Common myeloid progenitor, CD34-positive (primary cell): ENCODE data around the gene B4GALT3. TPM values are rescaled to one million over a fixed set of nuclear protein-coding genes. Genes with fewer than 3 reads are reported as not detected.
"Not testable (repeated sequence)": the region's sequence is repeated elsewhere in the genome, so short reads cannot be mapped to it uniquely, and the experiment has no call there.

Experiments
- CTCF ChIA-PET: fragments of 350-600 bp; sonication (Branson Sonifier 250); formaldehyde crosslinking; loops from one replicate; lab custom pipeline; 2021; ENCODE audit warnings: antibody characterized with exemption; lab: Charles Lee
- POLR2A ChIA-PET: fragments of 350-600 bp; sonication (Branson Sonifier 250); formaldehyde crosslinking; loops from one replicate; lab custom pipeline; 2021; ENCODE audit warnings: antibody characterized with exemption; lab: Charles Lee
- DNase-seq, 3 donors: peaks; one replicate each; pipeline versions ENCODE4 v3.0.0 to v3.0.0-alpha.2; 2013
- H3K27ac ChIP-seq, 2 experiments: 1 replicate in 1 of 2; 2 replicates in 1 of 2; pipeline ENCODE4 v1.7.0; 2013; ENCODE audit warnings: inconsistent platforms in 2 of 2, low read length in 2 of 2, mild to moderate bottlenecking in 2 of 2, low read depth in 1 of 2, moderate library complexity in 1 of 2; ENCODE audit not compliant: severe bottlenecking in 2 of 2, insufficient read depth in 1 of 2, poor library complexity in 1 of 2
- H3K27me3 ChIP-seq, 5 experiments: replicated peaks in 2 of 5; 1 replicate in 3 of 5; 2 replicates in 2 of 5; pipeline versions ENCODE4 v1.6.1 to v1.7.0; 2013; ENCODE audit warnings: low read length in 4 of 5, mild to moderate bottlenecking in 2 of 5, moderate library complexity in 2 of 5, inconsistent platforms in 1 of 5; ENCODE audit not compliant: insufficient read depth in 5 of 5, control insufficient read depth in 4 of 5
- H3K36me3 ChIP-seq, 4 experiments: 1 replicate in 2 of 4; 2 replicates in 2 of 4; pipeline versions ENCODE4 v1.6.1 to v1.7.0; 2013; ENCODE audit warnings: low read length in 3 of 4, control low read depth in 1 of 4, mild to moderate bottlenecking in 1 of 4; ENCODE audit not compliant: control insufficient read depth in 4 of 4, insufficient read depth in 4 of 4
- H3K4me1 ChIP-seq, 4 experiments: 1 replicate in 3 of 4; 2 replicates in 1 of 4; pipeline versions ENCODE4 v1.6.1 to v1.7.1; 2013; ENCODE audit warnings: low read length in 3 of 4, mild to moderate bottlenecking in 3 of 4, control low read depth in 1 of 4, inconsistent platforms in 1 of 4, moderate library complexity in 1 of 4; ENCODE audit not compliant: control insufficient read depth in 4 of 4, insufficient read depth in 4 of 4; ENCODE audit errors: control extremely low read depth in 1 of 4
- H3K4me3 ChIP-seq, 7 experiments: 1 replicate in 4 of 7; 2 replicates in 3 of 7; pipeline versions ENCODE4 v1.5.1 to v1.7.0; 2013; ENCODE audit warnings: mild to moderate bottlenecking in 7 of 7, low read length in 6 of 7, moderate library complexity in 6 of 7, inconsistent platforms in 2 of 7, low read depth in 2 of 7, control low read depth in 1 of 7; ENCODE audit not compliant: insufficient read depth in 4 of 7, control insufficient read depth in 1 of 7; ENCODE audit errors: extremely low read depth in 1 of 7
- H3K9me3 ChIP-seq, 5 experiments: 1 replicate in 4 of 5; 2 replicates in 1 of 5; pipeline versions ENCODE4 v1.6.1 to v1.7.1; 2013; ENCODE audit warnings: low read length in 4 of 5, mild to moderate bottlenecking in 2 of 5, inconsistent platforms in 1 of 5, low read depth in 1 of 5, moderate library complexity in 1 of 5; ENCODE audit not compliant: control insufficient read depth in 4 of 5, insufficient read depth in 2 of 5; ENCODE audit errors: control extremely low read depth in 1 of 5
- WGBS: methylation state at CpG from one replicate; pipeline ENCODE4 v1.1.5; 2013; ENCODE audit not compliant: insufficient coverage; 5-methylcytosine and 5-hydroxymethylcytosine counted together
- polyA plus RNA-seq: library from polyadenylated mRNA; unstranded; fragments of 120-200 nt; gene quantifications from one replicate; pipeline ENCODE4 v1.2.1, GENCODE V29; 2013

The B4GALT3 gene
- polyA plus RNA-seq, result 29.1 TPM

GRCh38 chr1:161177112-161177935 lies at the start of gene B4GALT3:
Gene B4GALT3, minus strand, starts transcription at chr1:161177507. Its CDS starts 1,447 bp downstream, at chr1:161176060.
- Histone ChIP-seq H3K27me3 (no peaks in the 10 kb centered on the region), H3K9me3 (no peaks in the 10 kb centered on the region), H3K4me3 (peak within 1 kb of the TSS; percentile 65 to 96 (median 94)), H3K27ac (peak within 1 kb of the TSS; percentile 77 to 86), H3K4me1 (peaks cover 1 to 32% (median 22%) of the 10 kb centered on the region in 4 experiments), H3K36me3 (peaks cover 8 to 34% (median 24%) of the 10 kb centered on the region in 4 experiments)
- WGBS, result 6% methylated on average over 47 of the region's 50 CpGs
- ChIA-PET POLR2A (interaction anchor here (1.9 kb wide), 1 partner anchor 11 kb away, joined by 12 read pairs; the partner anchor contains the start of gene PPOX), CTCF (interaction anchor here (1.2 to 4.1 kb wide), 8 partner anchors 11 to 107 kb away, joined by 3 to 45 read pairs (median 4); partner anchors contain the start of genes ARHGAP30 and PPOX)
- DNase-seq, result peak; percentile 83 to 90 (median 86)

- peak overlapping the region in 6 of 7 experiments; percentile 87 to 99 (median 90) for H3K4me3 ChIP-seq
- DNase-seq, result no peak
- ChIA-PET POLR2A (no interaction called here), CTCF (interaction anchor here (0.9 to 16.6 kb wide), 24 partner anchors 7 to 156 kb away, joined by 3 to 316 read pairs (median 8); partner anchors contain the start of genes ADAMTS4, CFAP126, FCER1G and NDUFS2)
- H3K27me3 ChIP-seq, result no peaks in the 10 kb centered on the region
- no peaks in the 10 kb centered on the region for H3K9me3 ChIP-seq
- peak overlapping the region in 1 of 2 experiments; percentile 67 for H3K27ac ChIP-seq
- WGBS, result no CpG with 5 or more reads among the region's 3 CpGs
- H3K36me3 ChIP-seq, result peaks cover 7 to 27% (median 17%) of the 10 kb centered on the region in 4 experiments
- peaks cover 2 to 33% (median 30%) of the 10 kb centered on the region in 4 experiments for H3K4me1 ChIP-seq
Observed at GRCh38 chr1:161226759-161227158, 49.5 kb upstream of the B4GALT3 start.

GRCh38 chr1:161226320-161226711 lies 49.0 kb upstream of the B4GALT3 start:
- H3K27me3 ChIP-seq, result no peaks in the 10 kb centered on the region
- H3K27ac ChIP-seq, result peak overlapping the region in 1 of 2 experiments; percentile 67
- H3K9me3 ChIP-seq, result no peaks in the 10 kb centered on the region
- no peak for DNase-seq
- peaks cover 2 to 33% (median 30%) of the 10 kb centered on the region in 4 experiments for H3K4me1 ChIP-seq
- H3K36me3 ChIP-seq, result peaks cover 7 to 27% (median 17%) of the 10 kb centered on the region in 4 experiments
- 14% methylated on average over 9 of the region's 15 CpGs for WGBS
- H3K4me3 ChIP-seq, result peak overlapping the region; percentile 60 to 99 (median 90)
- ChIA-PET POLR2A (interaction anchor here (1.0 kb wide), 2 partner anchors 24 to 88 kb away, joined by 9 to 11 read pairs; partner anchors contain the start of genes NDUFS2 and SDHC), CTCF (interaction anchor here (0.8 to 16.6 kb wide), 30 partner anchors 10 to 157 kb away, joined by 3 to 316 read pairs (median 6); partner anchors contain the start of genes ADAMTS4, CFAP126, FCER1G and NDUFS2)

- DNase-seq, result peak; percentile 100
- ChIA-PET POLR2A (interaction anchor here (0.5 to 1.1 kb wide), 4 partner anchors 20 to 89 kb away, joined by 4 to 11 read pairs (median 7); partner anchors contain the start of genes NDUFS2 and SDHC), CTCF (interaction anchor here (0.6 to 16.6 kb wide), 29 partner anchors 9 to 156 kb away, joined by 3 to 316 read pairs (median 5); partner anchors contain the start of genes ADAMTS4, CFAP126, FCER1G and NDUFS2)
- H3K27ac ChIP-seq, result peak within 1 kb of the TSS in 1 of 2 experiments; percentile 67
- no peaks in the 10 kb centered on the region for H3K27me3 ChIP-seq
- WGBS, result 2% methylated on average over 7 of the region's 16 CpGs
- no peaks in the 10 kb centered on the region for H3K9me3 ChIP-seq
- peak within 1 kb of the TSS; percentile 60 to 99 (median 90) for H3K4me3 ChIP-seq
- peaks cover 7 to 26% (median 14%) of the 10 kb centered on the region in 4 experiments for H3K36me3 ChIP-seq
- H3K4me1 ChIP-seq, result peaks cover 2 to 33% (median 30%) of the 10 kb centered on the region in 4 experiments
Observed at GRCh38 chr1:161225534-161226319, 48.4 kb upstream of the B4GALT3 start, which contains the start of gene TOMM40L. Gene TOMM40L, plus strand, starts transcription at chr1:161226060. Its CDS starts 430 bp downstream, at chr1:161226490.

GRCh38 chr1:161225178-161225533 lies 47.8 kb upstream of the B4GALT3 start:
- CTCF ChIA-PET, result interaction anchor here (0.6 to 16.6 kb wide), 24 partner anchors 9 to 157 kb away, joined by 3 to 316 read pairs (median 8); partner anchors contain the start of genes ADAMTS4, CFAP126, FCER1G and NDUFS2
- no peak overlapping the region for H3K27ac ChIP-seq

GRCh38 chr1:161224695-161225087 lies 47.4 kb upstream of the B4GALT3 start:
- DNase-seq, H3K9me3 ChIP-seq, H3K4me3 ChIP-seq, H3K27ac ChIP-seq, H3K27me3 ChIP-seq: not testable (repeated sequence)
- ChIA-PET POLR2A (interaction anchor here (0.7 kb wide), 1 partner anchor 88 kb away, joined by 3 read pairs; no protein-coding TSS in a partner anchor), CTCF (interaction anchor here (0.8 to 16.6 kb wide), 11 partner anchors 8 to 157 kb away, joined by 3 to 316 read pairs (median 9); partner anchors contain the start of genes NDUFS2 and SDHC)
- peaks cover 2 to 33% (median 30%) of the 10 kb centered on the region in 4 experiments for H3K4me1 ChIP-seq
- H3K36me3 ChIP-seq, result peaks cover 4 to 19% (median 10%) of the 10 kb centered on the region in 4 experiments
- WGBS, result 100% methylated on average over 12 of the region's 13 CpGs

More at GRCh38 chr1:161225178-161225533, 47.8 kb upstream of the B4GALT3 start:
- Histone ChIP-seq H3K36me3 (peaks cover 4 to 20% (median 13%) of the 10 kb centered on the region in 4 experiments), H3K4me3 (peak overlapping the region in 2 of 7 experiments; percentile 30 to 34), H3K27me3 (no peaks in the 10 kb centered on the region), H3K4me1 (peaks cover 2 to 33% (median 30%) of the 10 kb centered on the region in 4 experiments), H3K9me3 (no peaks in the 10 kb centered on the region)
- 87% methylated on average over 5 of the region's 7 CpGs for WGBS
- no peak for DNase-seq
- POLR2A ChIA-PET, result interaction anchor here (0.7 to 1.1 kb wide), 4 partner anchors 20 to 89 kb away, joined by 3 to 11 read pairs (median 7); partner anchors contain the start of genes NDUFS2 and SDHC
